ENCODE measurements around the gene KLC1. TPM values are rescaled to one million over a fixed set of nuclear protein-coding genes. Genes with fewer than 3 reads are reported as not detected.

The KLC1 gene
- total RNA-seq, 1 donor = 237 TPM

GRCh38 chr14:103693515-103693914 lies 64.5 kb downstream of the KLC1 start:
- H3K4me3 ChIP-seq (ENCODE audit: low read depth, low read length) = no peak overlapping the region
- no peak for TF ChIP-seq CTCF (IDR thresholded peaks at IDR 0.05; ENCODE audit: insufficient read depth, low read depth, low read length)
- no peak for DNase-seq (ENCODE audit: low read depth)

DNA sequence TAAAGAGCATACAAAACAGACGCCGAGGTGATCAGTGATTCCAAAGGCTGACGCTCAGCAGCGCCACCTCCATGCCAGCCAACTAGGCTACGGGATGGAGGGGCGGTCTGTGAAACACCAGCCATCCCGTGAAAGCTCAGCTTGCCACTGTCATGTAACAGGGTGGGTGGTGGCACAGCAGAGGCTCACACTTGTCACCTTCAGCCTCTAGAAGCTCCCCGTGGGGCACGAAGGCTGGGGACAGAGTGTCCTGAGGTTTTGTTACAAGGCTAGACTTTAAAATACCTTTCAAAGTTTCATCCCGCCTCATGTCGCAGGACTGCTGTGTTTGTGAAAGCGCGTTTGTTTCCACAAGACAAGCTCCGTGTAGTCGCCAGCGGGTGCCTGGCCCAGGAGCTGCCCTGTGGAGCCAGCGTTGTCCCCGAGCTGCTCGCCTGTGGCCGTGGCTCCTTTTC lies 65.6 kb downstream of the KLC1 start:
- DNase-seq (ENCODE audit: low read depth) = no peak
- no peak overlapping the region for H3K4me3 ChIP-seq (ENCODE audit: low read depth, low read length)
- no peak for TF ChIP-seq CTCF (IDR thresholded peaks at IDR 0.05; ENCODE audit: insufficient read depth, low read depth, low read length)

- TF ChIP-seq CTCF (IDR thresholded peaks at IDR 0.05; ENCODE audit: insufficient read depth, low read depth, low read length) = no peak
- no peak for DNase-seq (ENCODE audit: low read depth)
Observed at GRCh38 chr14:103695296-103696069, 66.5 kb downstream of the KLC1 start.

DNA sequence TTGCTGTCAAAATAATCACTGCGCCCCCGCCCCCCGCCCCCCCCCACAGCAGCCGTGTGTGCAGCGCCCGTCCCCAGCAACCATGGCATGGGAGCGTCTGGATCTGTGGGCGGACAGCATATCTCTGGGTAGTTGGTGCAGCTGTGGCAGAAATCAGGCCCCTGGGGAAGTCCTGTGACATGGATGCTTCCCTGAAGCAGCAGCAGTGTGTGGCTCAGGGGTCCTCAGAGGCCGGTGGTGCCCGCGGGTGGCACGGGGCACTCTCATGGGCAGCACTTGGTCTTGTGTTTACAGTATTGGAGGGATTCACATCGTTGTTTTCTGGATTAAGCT lies 67.0 kb downstream of the KLC1 start:
- no peak overlapping the region for H3K4me3 ChIP-seq (ENCODE audit: low read depth, low read length)
- DNase-seq (ENCODE audit: low read depth) = no peak
- TF ChIP-seq CTCF (IDR thresholded peaks at IDR 0.05; ENCODE audit: insufficient read depth, low read depth, low read length) = no peak

More at GRCh38 chr14:103695296-103696069, 66.5 kb downstream of the KLC1 start:
- H3K4me3 ChIP-seq (ENCODE audit: low read depth, low read length) = no peak overlapping the region

DNA sequence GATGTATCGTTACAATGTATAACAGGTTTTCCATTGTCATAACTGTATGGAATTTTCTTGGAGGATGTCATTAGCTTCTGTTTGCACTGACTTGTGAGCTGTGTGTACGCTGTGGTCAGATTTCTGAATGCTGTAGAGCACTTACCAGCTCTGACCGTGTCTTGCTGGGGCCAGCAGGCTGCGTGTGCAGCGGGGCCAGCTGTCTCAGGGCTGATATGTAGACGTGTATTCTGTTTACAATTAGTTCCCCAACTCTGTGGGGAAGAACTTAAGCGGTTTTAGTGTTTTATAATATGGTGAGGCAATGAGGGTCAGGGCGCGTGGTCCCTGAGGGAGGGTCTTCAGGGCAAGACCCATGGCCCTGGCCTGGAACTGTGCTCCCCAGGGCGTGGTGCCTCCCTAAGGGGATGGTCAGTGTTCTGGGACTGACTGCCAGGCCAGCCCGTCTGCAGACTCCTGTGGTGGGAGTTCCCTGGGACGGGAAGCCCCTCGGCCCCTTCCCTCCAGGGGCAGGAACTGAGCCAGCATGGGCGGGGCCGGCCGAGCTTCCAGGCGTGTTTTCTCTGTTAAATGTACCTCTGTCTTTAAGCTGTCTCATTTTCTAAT lies 67.6 kb downstream of the KLC1 start:
- TF ChIP-seq CTCF (IDR thresholded peaks at IDR 0.05; ENCODE audit: insufficient read depth, low read depth, low read length) = no peak
- DNase-seq (ENCODE audit: low read depth) = peak; percentile 87
- no peak overlapping the region for H3K4me3 ChIP-seq (ENCODE audit: low read depth, low read length)

DNA sequence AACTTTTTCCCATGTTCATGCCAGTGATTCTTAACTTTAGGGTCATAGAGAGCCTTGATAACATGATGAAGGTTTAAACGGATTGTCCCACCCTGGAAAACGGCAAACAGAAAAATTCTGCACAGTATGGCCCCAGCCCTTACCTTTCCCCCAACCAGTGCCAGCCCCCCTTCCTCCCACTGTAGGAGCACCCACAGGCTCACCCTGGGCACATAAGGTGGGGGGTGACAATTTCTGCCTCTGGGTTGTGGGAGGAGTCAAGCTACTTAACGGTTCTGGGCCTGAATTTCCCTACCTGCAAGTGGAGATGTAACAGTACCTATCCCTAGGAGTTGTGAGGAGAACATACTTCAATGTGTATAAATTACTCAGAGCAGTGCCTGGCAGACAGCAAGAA lies 68.2 kb downstream of the KLC1 start:
- no peak overlapping the region for H3K4me3 ChIP-seq (ENCODE audit: low read depth, low read length)
- DNase-seq (ENCODE audit: low read depth) = no peak
- no peak for TF ChIP-seq CTCF (IDR thresholded peaks at IDR 0.05; ENCODE audit: insufficient read depth, low read depth, low read length)
